AG04449 (cell line): Measurements from ENCODE around the gene NUTM2G.
"Not testable (repeated sequence)": the region's sequence is repeated elsewhere in the genome, so short reads cannot be mapped to it uniquely, and the experiment has no call there.

Experiments used
- CTCF ChIA-PET: fragments of 350-600 bp; formaldehyde crosslinking; extraction: SDS; loops from one replicate; lab custom pipeline; 2021; ENCODE audit warnings: antibody characterized with exemption; lab: Yijun Ruan, JAX
- POLR2A ChIA-PET: fragments of 400-600, 350-600 bp; formaldehyde crosslinking; extraction: SDS; loops from one replicate; lab custom pipeline; 2020; ENCODE audit warnings: antibody characterized with exemption, inconsistent platforms; lab: Yijun Ruan, JAX
- DNase-seq: peaks from one replicate; pipeline ENCODE4 v3.0.0-alpha.2; 2010; ENCODE audit warnings: low read depth, low spot score
- H3K4me3 ChIP-seq: 2 replicates; pipeline ENCODE4 v1.5.1; 2011; ENCODE audit warnings: low read depth, mild to moderate bottlenecking, control low read depth, low read length

NUTM2G gene

DNA sequence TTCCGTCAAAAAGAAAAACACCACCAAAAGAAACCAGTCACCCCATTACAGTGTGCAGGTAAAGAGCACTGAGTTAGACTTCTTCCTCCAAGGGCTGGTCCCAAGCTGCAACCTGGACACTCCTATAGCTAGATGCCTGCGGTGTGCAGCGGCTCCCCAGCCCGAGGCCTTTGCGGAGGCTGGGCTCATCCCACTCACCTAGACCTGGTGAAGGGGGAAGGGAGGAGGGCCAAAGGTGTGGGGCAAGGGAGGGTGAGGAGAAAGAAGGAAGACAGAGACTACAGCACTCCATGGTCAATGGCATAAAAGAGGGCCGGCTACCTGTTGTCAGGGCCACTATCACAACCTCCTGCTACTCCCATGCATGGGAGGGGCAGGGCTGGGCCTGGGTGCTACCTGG lies 12.1 kb upstream of the NUTM2G start:
- DNase-seq: not testable (repeated sequence)

DNA sequence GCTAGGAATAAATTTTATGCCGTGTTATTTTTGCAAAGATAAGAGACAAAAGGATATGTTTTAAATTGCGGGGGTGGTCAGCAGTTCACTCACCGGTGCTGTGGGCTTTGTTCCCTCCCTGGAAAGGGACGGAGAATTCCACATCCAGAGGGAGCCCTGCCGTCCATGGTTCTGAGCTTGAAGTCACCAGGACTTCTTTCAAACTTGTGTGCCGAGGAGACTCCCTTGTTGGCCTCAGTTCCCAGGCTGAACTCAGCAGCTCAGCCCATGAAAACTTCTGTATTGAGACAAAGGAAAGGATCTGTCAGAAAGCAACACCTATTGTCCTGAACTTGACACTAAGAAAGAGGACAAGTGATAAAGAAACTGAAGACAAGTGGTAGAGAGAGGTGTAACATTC lies 10.1 kb upstream of the NUTM2G start:
- DNase-seq, H3K4me3 ChIP-seq, CTCF ChIA-PET, POLR2A ChIA-PET: not testable (repeated sequence)

More for the DNA sequence above, 12.1 kb upstream of the NUTM2G start:
- H3K4me3 ChIP-seq, POLR2A ChIA-PET, CTCF ChIA-PET: not testable (repeated sequence)

- CTCF ChIA-PET, POLR2A ChIA-PET, DNase-seq, H3K4me3 ChIP-seq: not testable (repeated sequence)
These were observed 7.8 kb upstream of the NUTM2G start for GRCh38 chr9:96920803-96921202.

DNA sequence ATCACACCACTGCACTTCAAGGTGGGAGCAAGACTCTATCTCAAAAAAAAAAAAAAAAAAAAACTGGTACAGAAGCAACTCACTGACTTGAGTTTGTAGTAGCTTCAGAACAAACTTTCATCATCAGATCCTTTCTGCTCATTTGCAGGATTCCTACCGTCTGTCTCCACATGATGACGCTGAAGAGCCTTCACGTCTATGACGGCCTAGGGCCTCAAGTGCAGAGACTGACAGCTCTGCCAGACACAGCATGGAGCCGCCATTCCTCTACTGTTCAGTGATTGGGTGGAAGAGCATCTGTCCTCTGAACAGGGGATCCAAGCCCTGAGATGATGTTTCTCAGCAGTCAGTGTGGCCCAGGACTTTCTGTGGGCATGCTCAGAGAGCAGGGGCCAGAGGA lies 3.1 kb upstream of the NUTM2G start:
- DNase-seq, POLR2A ChIA-PET, H3K4me3 ChIP-seq, CTCF ChIA-PET: not testable (repeated sequence)

GRCh38 chr9:96931665-96932064 lies 3.0 kb downstream of the NUTM2G start:
- POLR2A ChIA-PET, H3K4me3 ChIP-seq, DNase-seq, CTCF ChIA-PET: not testable (repeated sequence)

GRCh38 chr9:96934097-96934496 lies 5.5 kb downstream of the NUTM2G start:
- DNase-seq, H3K4me3 ChIP-seq, CTCF ChIA-PET, POLR2A ChIA-PET: not testable (repeated sequence)

- H3K4me3 ChIP-seq, CTCF ChIA-PET, POLR2A ChIA-PET, DNase-seq: not testable (repeated sequence)
These were observed 6.1 kb downstream of the NUTM2G start for GRCh38 chr9:96934706-96935105.

DNA sequence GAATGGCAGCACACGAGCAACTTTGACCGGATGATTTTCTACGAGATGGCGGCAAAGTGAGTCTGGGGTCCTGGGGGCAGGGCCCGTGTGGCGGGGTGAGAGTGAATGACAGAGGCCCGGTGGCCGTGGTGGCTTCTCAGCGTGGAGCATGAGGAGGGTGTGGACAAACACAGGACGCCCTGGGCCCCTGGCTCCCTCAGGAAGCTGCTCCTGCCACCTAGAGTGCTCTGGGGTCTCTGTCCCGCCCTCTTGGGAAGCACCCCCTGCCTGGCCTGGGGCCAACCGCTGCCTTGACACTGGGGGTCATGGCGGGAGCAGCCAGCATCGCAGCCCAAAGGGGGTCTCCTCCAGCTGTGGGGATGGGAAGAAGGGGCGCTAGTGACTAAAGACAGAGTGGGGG lies 6.8 kb downstream of the NUTM2G start:
- CTCF ChIA-PET, POLR2A ChIA-PET, H3K4me3 ChIP-seq, DNase-seq: not testable (repeated sequence)

- CTCF ChIA-PET, H3K4me3 ChIP-seq, POLR2A ChIA-PET, DNase-seq: not testable (repeated sequence)
These were observed 8.8 kb downstream of the NUTM2G start for GRCh38 chr9:96937442-96937841.

DNA sequence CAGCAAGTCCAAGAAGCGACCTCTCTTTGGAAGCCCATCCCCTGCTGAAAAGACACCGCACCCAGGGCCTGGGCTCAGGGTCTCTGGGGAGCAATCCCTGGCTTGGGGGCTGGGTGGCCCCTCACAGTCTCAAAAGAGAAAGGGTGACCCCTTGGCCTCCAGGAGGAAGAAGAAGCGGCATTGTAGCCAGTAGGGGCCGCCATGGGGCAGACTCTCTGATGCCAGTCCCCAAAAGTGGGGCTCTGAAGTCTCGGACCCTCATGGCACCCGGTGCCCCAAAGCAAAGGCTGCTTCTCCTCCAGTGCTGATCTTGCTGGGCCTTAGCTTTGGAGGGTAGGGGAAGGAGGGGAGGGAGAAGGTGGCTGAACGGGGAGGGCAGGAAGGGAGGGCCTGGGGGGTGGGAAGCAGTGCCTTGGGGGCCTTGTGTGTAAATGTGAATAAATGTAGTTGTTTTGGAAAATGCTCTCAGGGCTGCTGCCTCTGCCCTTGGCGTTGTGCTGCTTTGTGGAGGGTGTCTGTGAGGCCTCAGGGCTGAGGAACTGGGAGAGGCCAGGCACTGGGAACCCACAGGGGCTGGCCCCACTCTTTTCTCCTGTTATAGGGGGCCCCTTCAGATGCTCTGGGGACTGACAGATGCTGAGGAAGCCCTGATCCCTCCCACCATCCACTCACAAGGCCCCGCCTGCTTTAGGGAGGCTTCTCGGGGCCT lies 10.5 kb downstream of the NUTM2G start:
- POLR2A ChIA-PET, H3K4me3 ChIP-seq, DNase-seq, CTCF ChIA-PET: not testable (repeated sequence)

DNA sequence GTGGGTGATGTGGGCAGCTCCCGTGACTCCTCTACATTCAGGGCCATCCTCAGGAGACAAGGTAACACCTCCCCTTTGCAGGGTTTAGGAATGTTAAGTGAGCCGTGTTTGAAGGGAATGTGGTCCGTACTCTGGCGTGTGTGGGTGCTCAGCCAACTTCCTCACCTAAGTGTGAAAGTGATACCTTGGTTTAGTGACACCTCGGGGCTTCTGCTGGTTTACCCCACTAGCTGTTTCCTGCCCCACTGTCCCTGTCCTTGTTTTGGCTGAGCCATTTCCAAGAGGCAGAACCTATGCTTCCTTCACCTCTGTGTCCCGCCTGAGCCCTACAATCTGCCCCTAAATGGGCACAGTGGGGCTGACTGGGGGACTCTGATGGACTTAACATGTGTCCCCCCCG lies 12.3 kb downstream of the NUTM2G start:
- H3K4me3 ChIP-seq, DNase-seq, CTCF ChIA-PET, POLR2A ChIA-PET: not testable (repeated sequence)

- DNase-seq, POLR2A ChIA-PET, H3K4me3 ChIP-seq, CTCF ChIA-PET: not testable (repeated sequence)
These were observed 13.0 kb downstream of the NUTM2G start for GRCh38 chr9:96941628-96942027.

- POLR2A ChIA-PET, H3K4me3 ChIP-seq, CTCF ChIA-PET, DNase-seq: not testable (repeated sequence)
These were observed 13.5 kb downstream of the NUTM2G start for GRCh38 chr9:96942181-96942580.

DNA sequence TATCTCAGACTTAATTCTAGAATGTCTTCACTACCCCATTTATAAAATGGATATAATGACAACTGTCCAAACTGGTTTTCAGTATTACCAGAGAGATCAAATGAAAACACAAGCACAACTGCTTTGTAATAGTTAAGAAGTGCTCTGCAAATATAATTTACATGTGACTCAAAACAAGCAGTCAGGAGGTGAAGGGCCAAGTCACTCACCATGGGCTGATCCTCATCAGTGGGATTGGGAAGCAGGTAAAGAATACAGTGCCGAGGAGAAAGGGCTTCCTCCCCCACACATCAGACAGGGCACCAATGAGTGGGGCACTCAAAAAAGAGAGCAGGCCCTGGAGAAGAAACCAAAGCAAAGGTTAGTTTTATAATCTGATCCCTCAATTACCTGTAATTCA lies 20.7 kb downstream of the NUTM2G start:
- POLR2A ChIA-PET, H3K4me3 ChIP-seq, DNase-seq, CTCF ChIA-PET: not testable (repeated sequence)

GRCh38 chr9:96950539-96950938 lies 21.9 kb downstream of the NUTM2G start:
- DNase-seq, POLR2A ChIA-PET, CTCF ChIA-PET, H3K4me3 ChIP-seq: not testable (repeated sequence)

GRCh38 chr9:96967591-96967990 lies 38.9 kb downstream of the NUTM2G start:
- CTCF ChIA-PET, DNase-seq, H3K4me3 ChIP-seq, POLR2A ChIA-PET: not testable (repeated sequence)

DNA sequence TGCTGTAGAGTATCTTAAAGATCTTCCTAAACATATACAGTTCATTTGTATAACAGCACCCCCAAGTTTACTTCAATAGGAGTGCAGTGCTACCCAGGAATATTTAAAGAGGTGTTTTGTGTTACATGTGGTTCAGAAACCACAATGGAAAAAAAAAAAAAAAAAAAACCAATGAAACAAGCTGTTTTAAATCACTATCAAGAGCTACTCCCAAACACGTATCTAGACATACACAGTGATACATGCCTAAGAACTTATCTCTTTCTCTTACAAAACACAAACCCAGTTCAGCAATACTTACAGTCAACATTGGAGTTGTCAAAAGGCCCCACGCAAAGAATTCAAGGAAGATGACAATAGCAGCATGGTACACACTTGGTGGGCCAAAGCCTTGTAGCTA lies 43.9 kb downstream of the NUTM2G start:
- CTCF ChIA-PET, POLR2A ChIA-PET, DNase-seq, H3K4me3 ChIP-seq: not testable (repeated sequence)

DNA sequence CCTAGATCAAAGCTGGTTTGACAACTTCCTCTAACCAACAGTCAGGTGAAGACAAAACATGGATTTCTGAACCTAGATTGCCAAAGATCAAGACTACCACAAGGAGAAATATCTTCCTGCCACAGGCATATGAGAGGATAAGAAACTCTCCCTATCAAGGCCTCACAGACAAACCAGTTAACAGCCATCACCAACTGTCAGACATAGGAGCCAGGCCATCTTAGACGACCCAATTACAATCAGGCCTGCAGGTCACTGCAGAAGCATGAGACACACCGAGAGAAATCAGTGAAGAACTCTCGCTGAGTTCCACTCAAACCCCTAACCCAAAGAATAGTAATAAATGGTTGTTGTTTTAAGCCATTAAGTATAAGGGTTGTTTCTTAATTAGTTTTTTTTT lies 45.4 kb downstream of the NUTM2G start:
- POLR2A ChIA-PET, CTCF ChIA-PET, DNase-seq, H3K4me3 ChIP-seq: not testable (repeated sequence)
